Measurements from ENCODE around the gene TAAR5. TPM values are rescaled to one million over a fixed set of nuclear protein-coding genes. Genes with fewer than 3 reads are reported as not detected.
"Not testable (repeated sequence)": the region's sequence is repeated elsewhere in the genome, so short reads cannot be mapped to it uniquely, and the experiment has no call there.

Gene TAAR5
- polyA plus RNA-seq (2013, experiment 1 of 4), result not detected
- polyA plus RNA-seq (2013, experiment 2 of 4), result not detected
- polyA plus RNA-seq (2013, experiment 3 of 4), result not detected
- polyA plus RNA-seq (2013, experiment 4 of 4), result not detected

GRCh38 chr6:132589454-132589853 lies at the start of gene TAAR5:
TAAR5 (minus strand) TSS chr6:132589741; CDS start chr6:132589686, 55 bp downstream.
- H3K4me1 ChIP-seq (ENCODE audit: control insufficient read depth, insufficient read depth, low read length), result no peaks in the 10 kb centered on the region

GRCh38 chr6:132637135-132637534 lies 47.6 kb upstream of the TAAR5 start:
- H3K4me3 ChIP-seq (ENCODE audit: insufficient read depth, low read depth, low read length); H3K4me1 ChIP-seq (ENCODE audit: control insufficient read depth, insufficient read depth, low read length); H3K9me3 ChIP-seq (ENCODE audit: control insufficient read depth, low read length); H3K36me3 ChIP-seq (ENCODE audit: control insufficient read depth, insufficient read depth, low read length); H3K27me3 ChIP-seq (ENCODE audit: control insufficient read depth, insufficient read depth, low read length, poor library complexity, severe bottlenecking); H3K27ac ChIP-seq (ENCODE audit: insufficient read depth, low read depth, low read length, poor library complexity, severe bottlenecking): not testable (repeated sequence)
- 85 to 91% methylated on average over 1 of the region's 1 CpG for WGBS, 2 experiments

More at GRCh38 chr6:132589454-132589853, at the start of gene TAAR5:
- Histone ChIP-seq H3K27ac (ENCODE audit: insufficient read depth, low read depth, low read length, poor library complexity, severe bottlenecking) (no peak within 1 kb of the TSS), H3K9me3 (ENCODE audit: control insufficient read depth, low read length) (no peaks in the 10 kb centered on the region), H3K4me3 (ENCODE audit: insufficient read depth, low read depth, low read length) (no peak within 1 kb of the TSS), H3K27me3 (ENCODE audit: control insufficient read depth, insufficient read depth, low read length, poor library complexity, severe bottlenecking) (no peaks in the 10 kb centered on the region), H3K36me3 (ENCODE audit: control insufficient read depth, insufficient read depth, low read length) (no peaks in the 10 kb centered on the region)
- 93 to 94% methylated on average over 5 of the region's 5 CpGs for WGBS, 2 experiments

- not testable (repeated sequence) for H3K36me3 ChIP-seq (ENCODE audit: control insufficient read depth, insufficient read depth, low read length); H3K27me3 ChIP-seq (ENCODE audit: control insufficient read depth, insufficient read depth, low read length, poor library complexity, severe bottlenecking); H3K4me3 ChIP-seq (ENCODE audit: insufficient read depth, low read depth, low read length); H3K27ac ChIP-seq (ENCODE audit: insufficient read depth, low read depth, low read length, poor library complexity, severe bottlenecking); H3K4me1 ChIP-seq (ENCODE audit: control insufficient read depth, insufficient read depth, low read length); H3K9me3 ChIP-seq (ENCODE audit: control insufficient read depth, low read length)
- 94 to 98% methylated on average over 3 of the region's 3 CpGs for WGBS, 2 experiments
These were observed 46.4 kb upstream of the TAAR5 start for GRCh38 chr6:132635906-132636305.

- not testable (repeated sequence) for H3K36me3 ChIP-seq (ENCODE audit: control insufficient read depth, insufficient read depth, low read length); H3K4me1 ChIP-seq (ENCODE audit: control insufficient read depth, insufficient read depth, low read length); H3K27ac ChIP-seq (ENCODE audit: insufficient read depth, low read depth, low read length, poor library complexity, severe bottlenecking); H3K4me3 ChIP-seq (ENCODE audit: insufficient read depth, low read depth, low read length); H3K9me3 ChIP-seq (ENCODE audit: control insufficient read depth, low read length); H3K27me3 ChIP-seq (ENCODE audit: control insufficient read depth, insufficient read depth, low read length, poor library complexity, severe bottlenecking)
- 80 to 81% methylated on average over 3 of the region's 3 CpGs for WGBS, 2 experiments
These were observed 45.7 kb upstream of the TAAR5 start for GRCh38 chr6:132635288-132635687.

- no peak overlapping the region for H3K4me3 ChIP-seq (ENCODE audit: insufficient read depth, low read depth, low read length)
- WGBS, 2 experiments, result 84 to 91% methylated on average over 4 of the region's 4 CpGs
These were observed 45.3 kb upstream of the TAAR5 start for GRCh38 chr6:132634796-132635195.

GRCh38 chr6:132633362-132633761 lies 43.8 kb upstream of the TAAR5 start:
- H3K9me3 ChIP-seq (ENCODE audit: control insufficient read depth, low read length), result no peaks in the 10 kb centered on the region
- H3K36me3 ChIP-seq (ENCODE audit: control insufficient read depth, insufficient read depth, low read length), result no peaks in the 10 kb centered on the region
- WGBS, 2 experiments, result 91 to 93% methylated on average over 2 of the region's 2 CpGs
- no peaks in the 10 kb centered on the region for H3K27me3 ChIP-seq (ENCODE audit: control insufficient read depth, insufficient read depth, low read length, poor library complexity, severe bottlenecking)
- no peak overlapping the region for H3K4me3 ChIP-seq (ENCODE audit: insufficient read depth, low read depth, low read length)
- H3K27ac ChIP-seq (ENCODE audit: insufficient read depth, low read depth, low read length, poor library complexity, severe bottlenecking), result no peak overlapping the region
- no peaks in the 10 kb centered on the region for H3K4me1 ChIP-seq (ENCODE audit: control insufficient read depth, insufficient read depth, low read length)

More at GRCh38 chr6:132634796-132635195, 45.3 kb upstream of the TAAR5 start:
- H3K4me1 ChIP-seq (ENCODE audit: control insufficient read depth, insufficient read depth, low read length), result no peaks in the 10 kb centered on the region
- H3K27ac ChIP-seq (ENCODE audit: insufficient read depth, low read depth, low read length, poor library complexity, severe bottlenecking), result no peak overlapping the region
- no peaks in the 10 kb centered on the region for H3K27me3 ChIP-seq (ENCODE audit: control insufficient read depth, insufficient read depth, low read length, poor library complexity, severe bottlenecking)
- no peaks in the 10 kb centered on the region for H3K36me3 ChIP-seq (ENCODE audit: control insufficient read depth, insufficient read depth, low read length)
- no peaks in the 10 kb centered on the region for H3K9me3 ChIP-seq (ENCODE audit: control insufficient read depth, low read length)

- no peaks in the 10 kb centered on the region for H3K27me3 ChIP-seq (ENCODE audit: control insufficient read depth, insufficient read depth, low read length, poor library complexity, severe bottlenecking)
- no peaks in the 10 kb centered on the region for H3K4me1 ChIP-seq (ENCODE audit: control insufficient read depth, insufficient read depth, low read length)
- no peak within 1 kb of the TSS for H3K4me3 ChIP-seq (ENCODE audit: insufficient read depth, low read depth, low read length)
- H3K27ac ChIP-seq (ENCODE audit: insufficient read depth, low read depth, low read length, poor library complexity, severe bottlenecking), result no peak within 1 kb of the TSS
- H3K36me3 ChIP-seq (ENCODE audit: control insufficient read depth, insufficient read depth, low read length), result no peaks in the 10 kb centered on the region
- 96 to 97% methylated on average over 6 of the region's 6 CpGs for WGBS, 2 experiments
- H3K9me3 ChIP-seq (ENCODE audit: control insufficient read depth, low read length), result no peaks in the 10 kb centered on the region
These were observed 34.6 kb upstream of the TAAR5 start, which contains the start of gene TAAR2 for GRCh38 chr6:132624175-132624574. TAAR2 (minus strand) TSS chr6:132624275; CDS start chr6:132624275, 0 bp downstream.

GRCh38 chr6:132623106-132623845 lies 33.7 kb upstream of the TAAR5 start:
- WGBS, 2 experiments, result 61 to 71% methylated on average over 3 to 5 of the region's 6 CpGs

GRCh38 chr6:132616677-132617076 lies 27.1 kb upstream of the TAAR5 start:
- WGBS, 2 experiments, result 23 to 56% methylated on average over 1 of the region's 1 CpG
- Histone ChIP-seq H3K27me3 (ENCODE audit: control insufficient read depth, insufficient read depth, low read length, poor library complexity, severe bottlenecking) (no peaks in the 10 kb centered on the region), H3K36me3 (ENCODE audit: control insufficient read depth, insufficient read depth, low read length) (no peaks in the 10 kb centered on the region), H3K4me1 (ENCODE audit: control insufficient read depth, insufficient read depth, low read length) (peaks cover 10% of the 10 kb centered on the region), H3K9me3 (ENCODE audit: control insufficient read depth, low read length) (no peaks in the 10 kb centered on the region), H3K4me3 (ENCODE audit: insufficient read depth, low read depth, low read length) (no peak overlapping the region), H3K27ac (ENCODE audit: insufficient read depth, low read depth, low read length, poor library complexity, severe bottlenecking) (no peak overlapping the region)

More at GRCh38 chr6:132623106-132623845, 33.7 kb upstream of the TAAR5 start:
- H3K4me1 ChIP-seq (ENCODE audit: control insufficient read depth, insufficient read depth, low read length), result no peaks in the 10 kb centered on the region
- no peak overlapping the region for H3K4me3 ChIP-seq (ENCODE audit: insufficient read depth, low read depth, low read length)
- no peaks in the 10 kb centered on the region for H3K9me3 ChIP-seq (ENCODE audit: control insufficient read depth, low read length)
- no peaks in the 10 kb centered on the region for H3K27me3 ChIP-seq (ENCODE audit: control insufficient read depth, insufficient read depth, low read length, poor library complexity, severe bottlenecking)
- H3K27ac ChIP-seq (ENCODE audit: insufficient read depth, low read depth, low read length, poor library complexity, severe bottlenecking), result no peak overlapping the region
- H3K36me3 ChIP-seq (ENCODE audit: control insufficient read depth, insufficient read depth, low read length), result no peaks in the 10 kb centered on the region

- 96% methylated on average over 4 to 5 of the region's 7 CpGs for WGBS, 2 experiments
These were observed 25.0 kb upstream of the TAAR5 start for GRCh38 chr6:132614554-132614953.

More at GRCh38 chr6:132614554-132614953, 25.0 kb upstream of the TAAR5 start:
- H3K27me3 ChIP-seq (ENCODE audit: control insufficient read depth, insufficient read depth, low read length, poor library complexity, severe bottlenecking), result no peaks in the 10 kb centered on the region
- H3K4me3 ChIP-seq (ENCODE audit: insufficient read depth, low read depth, low read length), result no peak overlapping the region
- peaks cover 10% of the 10 kb centered on the region for H3K4me1 ChIP-seq (ENCODE audit: control insufficient read depth, insufficient read depth, low read length)
- no peaks in the 10 kb centered on the region for H3K9me3 ChIP-seq (ENCODE audit: control insufficient read depth, low read length)
- no peaks in the 10 kb centered on the region for H3K36me3 ChIP-seq (ENCODE audit: control insufficient read depth, insufficient read depth, low read length)
- no peak overlapping the region for H3K27ac ChIP-seq (ENCODE audit: insufficient read depth, low read depth, low read length, poor library complexity, severe bottlenecking)
